HG03565 (cell line): ENCODE measurements around the gene FKRP.
A peak's percentile ranks its signal among the peaks of the same experiment; 100 is the strongest.
"Not testable (repeated sequence)": the region's sequence is repeated elsewhere in the genome, so short reads cannot be mapped to it uniquely, and the experiment has no call there.

ENCODE experiments used
- ATAC-seq: cut with Tn5 transposase; IDR thresholded peaks from one replicate; pipeline ENCODE4 v1.9.1; 2021; ENCODE audit warnings: mild to moderate bottlenecking, moderate library complexity; ENCODE audit not compliant: unreplicated experiment

Gene FKRP

DNA sequence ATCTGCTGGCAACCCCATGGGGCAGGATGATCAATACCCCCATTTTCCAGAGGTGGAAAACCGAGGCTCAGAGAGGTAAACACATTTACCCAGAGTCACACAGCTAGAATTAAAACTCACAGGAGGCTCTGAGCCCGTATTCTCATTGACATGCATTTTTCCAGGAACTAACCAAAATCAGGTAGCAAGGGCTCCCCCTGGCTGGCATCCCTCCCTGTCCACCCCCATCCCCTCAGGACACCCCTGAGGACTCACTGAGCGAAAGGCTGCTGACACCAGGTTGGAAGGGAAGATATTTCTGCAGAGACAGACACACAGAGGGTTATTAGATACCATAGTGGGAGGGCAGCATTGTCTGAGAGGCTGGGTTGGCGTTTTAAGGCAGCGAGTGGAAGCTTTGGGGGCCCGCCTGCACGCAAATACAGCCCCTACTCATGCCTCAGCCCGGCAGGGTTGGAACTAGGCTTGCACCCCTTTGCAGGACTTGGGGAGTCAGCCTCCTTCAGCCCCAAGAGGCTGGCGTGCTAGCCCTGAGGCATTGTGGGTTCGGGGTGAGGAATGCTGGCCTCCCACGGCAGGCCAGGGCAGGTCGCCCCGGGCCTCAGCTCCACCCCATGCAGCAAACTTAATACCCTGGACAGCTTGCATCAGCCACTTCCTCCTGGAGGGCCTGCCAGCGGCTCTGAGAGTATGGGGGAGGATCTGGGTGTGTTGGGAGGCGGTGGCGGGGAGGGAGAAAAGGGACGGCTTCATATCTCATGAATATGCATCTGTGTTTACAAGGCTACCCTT is 38.6 kb downstream of the FKRP start:
- no peak for ATAC-seq

DNA sequence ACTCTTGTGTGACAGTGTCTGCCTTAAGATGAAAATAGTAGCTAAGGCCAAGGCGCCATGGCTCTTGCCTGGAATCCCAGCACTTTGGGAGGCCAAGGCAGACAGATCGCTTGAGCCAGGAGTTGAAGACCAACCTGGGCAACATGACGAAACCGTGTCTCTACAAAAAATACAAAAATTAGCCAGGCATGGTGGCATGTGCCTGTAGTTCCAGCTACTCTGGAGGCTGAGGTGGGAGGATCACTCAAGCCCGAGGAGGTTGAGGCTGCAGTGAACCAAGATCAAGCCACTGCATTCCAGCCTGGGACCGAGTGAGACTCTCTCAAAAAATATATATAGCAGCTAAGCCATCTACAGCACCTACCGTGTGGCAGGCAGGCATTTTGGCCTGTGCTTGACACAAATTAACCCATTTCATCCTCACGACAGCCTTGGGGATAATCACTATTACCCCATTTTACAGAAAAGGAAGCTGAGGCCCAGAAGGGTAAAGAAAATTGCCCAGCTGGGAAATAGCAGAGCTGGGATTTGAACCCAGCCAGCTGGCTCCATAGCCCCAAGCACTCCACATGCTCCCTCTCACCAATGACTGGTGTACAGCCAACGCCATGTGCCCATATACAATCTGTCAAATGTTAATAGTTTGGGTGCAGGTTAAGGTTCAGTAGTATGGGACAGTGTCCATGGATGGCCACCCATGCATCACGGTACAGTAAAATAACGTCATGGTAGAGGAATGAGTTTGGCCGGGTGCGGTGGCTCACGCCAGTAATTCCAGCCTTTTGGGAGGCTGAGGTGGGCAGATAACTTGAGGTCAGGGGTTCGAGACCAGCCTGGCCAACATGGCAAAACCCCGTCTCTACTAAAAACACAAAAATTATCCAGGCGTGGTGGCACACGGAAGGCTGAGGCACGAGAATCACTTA is 39.5 kb downstream of the FKRP start:
- ATAC-seq: no peak

DNA sequence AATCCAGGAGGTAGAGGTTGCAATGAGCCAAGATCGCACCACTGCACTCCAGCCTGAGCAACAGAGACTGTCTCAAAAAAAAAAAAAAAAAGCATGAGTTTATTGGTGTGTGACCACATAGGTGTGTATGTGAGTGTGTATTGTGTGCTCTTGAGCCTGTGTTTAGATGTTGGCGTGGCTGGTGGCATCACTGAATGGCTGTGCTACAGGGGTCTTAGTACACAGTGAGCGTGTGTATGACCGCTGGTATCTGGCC is 40.1 kb downstream of the FKRP start:
- peak; percentile 9 for ATAC-seq

DNA sequence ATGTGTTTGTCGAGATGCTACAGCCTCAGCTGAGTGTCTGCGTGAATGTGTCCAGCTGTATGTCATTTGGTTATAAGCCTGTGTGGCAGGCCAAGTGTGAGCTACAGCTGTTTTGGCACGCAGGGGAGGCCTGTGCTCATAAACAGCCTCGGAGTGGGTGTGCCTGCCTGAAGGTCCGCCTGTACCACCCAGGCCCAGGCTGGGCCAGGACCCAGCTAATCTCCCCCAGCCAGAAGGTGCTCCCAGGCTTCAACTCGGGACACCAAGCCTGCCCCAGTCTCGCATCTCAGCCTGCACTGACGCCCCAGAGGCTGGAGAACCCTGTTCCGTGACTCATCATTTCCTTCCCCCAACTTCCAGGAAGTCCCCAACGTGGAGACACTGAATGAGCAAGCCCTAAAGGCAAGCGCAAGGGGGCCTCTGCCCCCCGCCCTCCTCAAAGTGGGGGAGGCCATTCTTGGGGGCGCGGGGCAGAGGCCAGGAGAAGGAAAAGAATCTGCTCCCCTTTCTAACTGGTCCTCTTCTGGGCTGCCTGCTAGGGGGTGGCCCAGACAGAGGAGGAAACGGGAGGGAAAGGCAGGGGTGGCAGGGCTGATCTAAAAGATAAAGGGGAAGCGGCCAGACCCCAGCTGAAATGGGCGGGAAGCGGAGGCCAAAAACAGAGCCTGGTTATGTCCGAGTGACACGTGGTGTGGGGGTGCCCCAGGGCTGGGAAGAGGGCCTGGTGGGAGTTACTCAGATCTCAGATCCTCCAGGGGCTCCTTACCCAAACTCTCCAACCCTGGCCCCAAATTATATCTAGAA is 40.6 kb downstream of the FKRP start:
- peak; percentile 35 for ATAC-seq

DNA sequence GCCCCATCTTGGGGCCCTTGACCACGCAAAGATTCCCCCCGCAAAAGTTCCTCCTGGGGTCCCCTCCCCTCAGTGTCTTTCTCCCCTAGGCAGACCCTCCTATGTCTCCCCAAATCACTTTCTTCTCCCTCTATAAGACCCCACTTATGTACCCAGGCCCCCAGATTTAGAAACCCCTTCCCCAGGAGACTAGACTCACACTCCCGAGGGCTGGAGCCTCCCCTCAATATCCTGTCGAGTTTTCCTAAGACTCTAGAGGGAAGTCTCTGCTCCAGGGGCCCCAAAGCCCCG is 41.1 kb downstream of the FKRP start:
- no peak for ATAC-seq

DNA sequence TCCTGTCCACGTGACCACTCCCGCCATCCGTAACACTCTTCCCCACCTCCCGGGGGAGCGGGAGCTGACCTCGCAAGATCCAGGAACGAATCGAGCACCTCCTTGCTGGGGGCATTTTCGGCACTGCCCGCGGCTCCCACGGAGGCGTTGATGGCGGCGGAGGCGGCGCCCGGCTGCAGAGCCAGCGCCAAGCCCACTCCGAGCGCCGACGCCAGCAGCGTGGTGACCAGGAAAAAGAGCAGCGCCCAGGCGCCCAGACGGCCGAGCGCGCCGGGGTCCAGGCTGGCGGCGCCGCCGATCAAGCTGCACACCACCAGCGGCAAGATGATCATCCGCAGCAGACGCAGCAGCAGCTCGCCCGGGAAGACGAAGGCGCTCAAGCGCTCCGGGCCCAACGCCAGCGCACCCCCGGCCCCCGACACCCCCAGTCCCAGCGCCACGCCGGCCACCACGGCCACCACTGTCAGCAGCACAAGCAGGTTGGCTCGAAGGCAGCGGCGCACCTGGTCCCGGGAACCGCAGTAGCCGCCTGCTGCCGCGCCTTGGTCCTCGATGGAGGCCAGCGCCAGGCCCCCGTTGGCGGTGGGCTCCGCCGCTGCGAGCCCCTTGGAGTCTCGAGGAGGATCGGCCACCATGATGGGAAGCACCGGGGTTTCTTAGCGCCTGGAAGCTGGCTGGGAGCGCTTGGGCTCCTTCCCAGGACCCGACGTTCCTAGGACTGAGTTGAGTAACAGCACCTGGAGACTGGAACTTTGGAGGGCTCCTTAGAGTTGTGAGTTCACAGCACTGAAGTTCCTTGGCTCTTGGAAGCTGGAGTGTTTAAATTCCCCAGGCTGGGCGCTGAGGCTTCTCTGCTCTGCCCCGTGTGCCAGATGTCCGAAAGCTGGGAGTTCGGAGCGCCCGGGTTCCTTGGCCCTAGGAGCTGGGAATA is 41.7 kb downstream of the FKRP start:
- no peak for ATAC-seq

DNA sequence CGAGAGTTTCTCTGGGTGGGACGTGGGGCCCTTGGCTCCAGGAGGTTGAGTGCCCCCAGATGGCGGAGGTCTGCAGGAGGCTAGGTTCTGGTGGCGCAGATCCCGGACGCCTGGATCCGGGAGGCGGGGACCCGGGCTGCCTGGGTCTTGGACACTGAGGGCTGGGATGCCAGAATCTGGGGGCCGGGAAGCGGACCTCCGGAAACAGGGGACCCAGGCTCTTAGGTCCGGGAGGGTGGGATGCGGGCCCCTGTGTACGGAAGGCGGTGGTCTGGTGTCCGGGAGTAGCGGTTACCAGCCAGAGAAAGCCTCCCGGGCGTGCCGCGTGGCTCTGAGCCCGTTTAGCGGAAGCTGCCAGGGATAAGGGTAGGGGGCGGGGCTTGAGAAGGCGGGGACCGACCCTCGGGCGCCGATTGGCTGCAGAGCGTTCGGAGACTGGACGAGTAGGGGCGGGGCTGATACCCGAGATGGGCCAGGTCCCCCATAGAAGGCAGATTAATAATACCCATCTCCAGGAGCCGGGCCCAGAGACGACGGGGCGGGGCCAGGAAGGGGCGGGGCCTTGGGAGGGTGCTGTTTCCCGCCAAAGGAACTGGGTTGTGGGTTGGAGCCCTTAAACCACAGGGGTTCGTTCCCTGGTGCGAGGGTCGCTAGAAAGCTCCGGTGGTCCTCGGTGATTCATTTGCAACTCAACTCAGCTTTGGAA is 42.6 kb downstream of the FKRP start, which contains the start of gene SLC1A5:
Gene SLC1A5, minus strand, starts transcription at position 333 of the 706 bp plus-strand sequence. CDS start 629 bp downstream, outside the sequence.
- ATAC-seq: peak; percentile 43

DNA sequence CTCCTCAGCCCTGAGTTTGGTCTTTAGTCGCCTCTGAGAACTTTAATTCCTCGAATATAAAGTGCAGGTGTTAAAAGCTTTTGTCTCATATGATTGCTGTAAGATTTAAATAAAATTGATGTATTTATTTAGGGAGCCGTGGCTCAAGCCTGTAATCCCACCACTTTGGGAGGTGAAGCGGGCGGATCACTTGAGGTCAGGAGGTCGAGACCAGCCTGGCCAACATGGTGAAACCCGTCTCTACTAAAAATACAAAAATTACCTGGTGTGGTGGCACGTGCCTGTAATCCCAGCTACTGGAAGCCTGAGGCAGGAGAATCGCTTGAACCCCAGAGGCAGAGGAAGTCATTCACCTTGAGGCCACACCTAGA is 43.1 kb downstream of the FKRP start:
- ATAC-seq: no peak

DNA sequence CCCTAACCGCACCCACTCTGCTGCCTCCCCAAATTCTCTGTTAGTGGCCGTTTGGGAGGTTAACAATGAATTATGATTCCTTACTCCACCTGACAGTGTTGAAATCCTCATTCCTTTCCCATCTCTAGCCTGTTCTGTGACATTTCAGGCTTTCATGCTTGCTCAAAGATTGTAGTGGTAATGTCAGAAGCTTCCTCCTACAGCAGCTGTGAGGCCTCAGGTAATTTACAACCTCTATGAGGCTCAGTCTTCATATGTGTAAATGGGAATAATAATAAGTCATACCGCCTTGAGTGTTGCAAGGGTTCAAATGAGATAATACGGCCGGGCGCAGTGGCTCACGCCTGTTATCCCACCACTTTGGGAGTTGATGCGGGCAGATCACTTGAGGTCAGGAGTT is 43.5 kb downstream of the FKRP start:
- ATAC-seq: no peak

DNA sequence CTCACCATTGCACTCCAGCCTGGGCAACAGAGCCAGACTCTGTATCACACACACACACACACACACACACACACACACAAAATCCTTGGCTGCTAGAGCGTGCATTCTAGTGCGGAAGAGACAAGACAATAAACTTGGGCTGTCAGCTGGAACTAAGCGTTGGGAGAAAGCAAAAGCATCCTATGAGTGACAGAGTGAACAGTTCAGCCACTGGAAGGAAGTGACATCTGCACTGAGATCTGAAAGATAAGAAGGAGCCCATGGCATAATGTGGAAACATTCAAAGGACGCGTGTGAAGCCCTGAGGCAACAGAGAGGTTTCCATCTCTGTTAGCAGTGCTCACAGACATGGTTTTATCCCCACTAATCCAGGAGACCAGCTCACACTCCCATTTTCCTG is 46.1 kb downstream of the FKRP start:
- ATAC-seq: no peak

DNA sequence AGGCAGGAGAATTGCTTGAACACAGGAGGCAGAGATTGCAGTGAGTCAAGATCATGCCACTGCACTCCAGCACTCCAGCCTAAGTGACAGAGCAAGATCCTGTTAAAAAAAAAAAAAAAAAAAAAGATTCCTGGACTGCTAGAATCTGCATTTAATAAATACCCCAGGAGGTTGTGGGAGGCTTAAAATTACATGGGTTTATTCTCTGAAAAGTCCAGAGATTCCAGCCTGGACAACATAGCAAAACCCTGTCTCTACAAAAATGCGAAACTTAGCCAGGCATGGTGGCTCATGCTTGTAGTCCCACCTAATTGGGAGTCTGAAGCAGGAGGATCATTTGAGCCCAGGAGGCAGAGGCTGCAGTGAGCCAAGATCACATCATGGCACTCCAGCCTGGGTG is 52.0 kb downstream of the FKRP start:
- ATAC-seq: no peak

DNA sequence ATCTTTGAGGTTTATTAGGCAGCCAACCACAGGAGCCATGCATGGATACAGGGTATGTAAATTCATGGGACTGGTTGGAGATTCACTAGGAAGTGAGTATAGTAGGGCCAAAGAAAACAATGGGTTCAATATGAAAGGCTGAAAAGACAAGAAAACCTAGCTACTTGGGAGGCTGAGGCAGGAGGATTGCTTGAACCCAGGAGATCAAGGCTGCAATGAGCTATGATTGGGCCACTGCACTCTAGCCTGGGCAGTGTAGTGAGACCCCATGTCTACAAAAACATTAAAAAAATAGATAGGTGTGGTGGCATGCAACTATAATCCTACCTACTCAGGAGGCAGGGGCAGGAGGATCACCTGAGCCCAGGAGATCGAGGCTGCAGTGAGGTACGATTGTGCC is 52.9 kb downstream of the FKRP start:
- no peak for ATAC-seq

DNA sequence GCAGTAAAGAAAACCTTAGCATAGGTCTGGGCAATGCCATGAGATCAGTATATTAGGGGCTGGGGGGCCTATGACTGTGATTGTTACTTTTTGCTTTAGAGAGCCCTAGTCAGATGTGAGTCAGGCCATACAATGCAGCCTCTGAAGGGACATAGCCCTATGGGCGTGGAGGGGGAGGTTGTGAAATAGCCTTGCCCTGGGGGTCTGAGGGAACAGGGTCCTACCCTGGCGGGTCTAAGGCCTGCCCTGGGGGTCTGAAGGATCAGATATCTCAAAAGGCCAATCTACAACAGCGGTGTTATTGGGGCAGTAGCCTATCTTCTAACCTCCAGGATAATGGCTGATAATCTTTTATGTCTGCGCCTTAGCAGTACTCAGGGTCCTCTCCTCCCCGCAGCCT is 56.3 kb downstream of the FKRP start:
- ATAC-seq: no peak

DNA sequence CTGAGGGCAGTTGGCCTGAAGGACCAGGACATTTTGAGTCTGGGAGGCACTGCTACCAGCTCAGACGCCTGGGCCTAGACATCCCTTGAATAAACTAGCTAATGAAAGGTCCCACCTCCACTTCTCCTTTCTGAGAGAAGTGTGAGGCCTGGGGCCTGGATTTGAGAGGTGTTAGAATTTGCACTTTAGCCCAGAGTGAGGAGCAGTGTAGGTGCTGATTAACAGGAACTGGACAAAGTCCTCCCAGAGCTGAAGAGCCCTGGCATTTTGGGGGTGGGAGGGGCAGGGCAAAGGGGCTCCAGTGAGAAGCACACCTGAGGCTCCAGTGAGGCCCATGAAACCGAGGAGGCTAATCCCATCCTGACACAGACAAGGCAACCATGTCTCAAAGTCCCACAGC is 57.7 kb downstream of the FKRP start:
- ATAC-seq: no peak

DNA sequence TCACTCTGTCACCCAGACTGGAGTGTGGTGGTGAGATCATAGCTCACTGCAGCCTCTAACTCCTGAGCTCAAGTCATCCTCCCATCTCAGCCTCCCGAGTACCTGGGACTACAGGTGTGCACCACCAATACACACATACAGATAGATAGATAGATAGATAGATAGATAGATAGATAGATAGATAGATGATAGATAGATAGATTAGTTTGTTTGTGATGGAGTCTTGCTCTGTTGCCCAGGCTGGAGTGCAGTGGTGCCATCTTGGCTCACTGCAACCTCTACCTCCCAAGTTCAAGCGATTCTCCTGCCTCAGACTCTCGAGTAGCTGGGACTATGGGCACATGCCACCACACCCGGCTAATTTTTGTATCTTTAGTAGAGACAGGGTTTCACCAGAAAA is 58.6 kb downstream of the FKRP start:
- ATAC-seq: not testable (repeated sequence)

DNA sequence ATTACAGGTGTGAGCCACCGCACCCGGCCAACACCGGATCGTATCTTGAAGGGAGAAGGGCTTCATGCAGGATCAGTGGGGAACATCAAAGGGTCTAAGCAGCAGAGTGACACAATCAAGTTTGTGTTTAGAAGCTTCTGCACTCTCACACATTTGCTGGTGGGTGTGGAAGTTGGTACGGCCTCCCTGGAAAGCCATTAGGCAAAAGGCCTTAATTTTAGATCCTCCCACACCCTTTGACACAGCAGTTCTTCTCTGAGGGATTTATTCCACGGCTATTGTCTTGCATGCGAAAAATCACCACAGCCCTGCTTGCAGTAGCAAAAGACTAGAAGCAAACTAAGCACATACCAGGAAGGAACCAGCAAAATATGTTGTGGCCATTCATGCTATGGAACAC is 60.8 kb downstream of the FKRP start:
- ATAC-seq: no peak
